Activated CD4-positive, alpha-beta memory T cell treated with anti-CD3 and anti-CD28 coated beads, Interleukin-2, amount 10 ng/mL, durations not matched to agents 7 days and 5 days (primary cell): ENCODE measurements around the gene PAPSS1. TPM values are rescaled to one million over a fixed set of nuclear protein-coding genes. Genes with fewer than 3 reads are reported as not detected.

Experiments
- CTCF ChIA-PET: fragments of 350-600 bp; sonication (Branson Sonifier 250); formaldehyde crosslinking; loops from one replicate; lab custom pipeline; 2021; ENCODE audit warnings: antibody characterized with exemption, inconsistent platforms; lab: Charles Lee
- POLR2A ChIA-PET: fragments of 350-600 bp; sonication (Branson Sonifier 250); formaldehyde crosslinking; loops from one replicate; lab custom pipeline; 2021; ENCODE audit warnings: antibody characterized with exemption; lab: Charles Lee
- DNase-seq: peaks from one replicate; pipeline ENCODE4 v3.0.0-alpha.2; 2020
- H3K27ac Mint-ChIP-seq: one replicate; pipeline ENCODE4 v1.8.0; 2021; ENCODE audit warnings: mild to moderate bottlenecking, mixed read lengths
- H3K27me3 Mint-ChIP-seq: one replicate; pipeline ENCODE4 v1.8.0; 2021; ENCODE audit warnings: mixed read lengths
- H3K36me3 Mint-ChIP-seq: one replicate; pipeline ENCODE4 v1.8.0; 2021; ENCODE audit warnings: low read depth, mixed read lengths
- H3K4me1 Mint-ChIP-seq: one replicate; pipeline ENCODE4 v1.8.0; 2021; ENCODE audit warnings: mixed read lengths
- H3K4me3 Mint-ChIP-seq: one replicate; pipeline ENCODE4 v1.8.0; 2021; ENCODE audit warnings: mild to moderate bottlenecking, mixed read lengths
- H3K9me3 Mint-ChIP-seq: one replicate; pipeline ENCODE4 v1.8.0; 2021; ENCODE audit warnings: mixed read lengths
- total RNA-seq, 2 experiments: library from RNA; stranded (reverse); gene quantifications; one replicate each; pipeline ENCODE4 v1.2.3, GENCODE V29; 2021

PAPSS1 gene
- 10 to 100 TPM; 28.1 to 28.6 TPM for total RNA-seq

DNA sequence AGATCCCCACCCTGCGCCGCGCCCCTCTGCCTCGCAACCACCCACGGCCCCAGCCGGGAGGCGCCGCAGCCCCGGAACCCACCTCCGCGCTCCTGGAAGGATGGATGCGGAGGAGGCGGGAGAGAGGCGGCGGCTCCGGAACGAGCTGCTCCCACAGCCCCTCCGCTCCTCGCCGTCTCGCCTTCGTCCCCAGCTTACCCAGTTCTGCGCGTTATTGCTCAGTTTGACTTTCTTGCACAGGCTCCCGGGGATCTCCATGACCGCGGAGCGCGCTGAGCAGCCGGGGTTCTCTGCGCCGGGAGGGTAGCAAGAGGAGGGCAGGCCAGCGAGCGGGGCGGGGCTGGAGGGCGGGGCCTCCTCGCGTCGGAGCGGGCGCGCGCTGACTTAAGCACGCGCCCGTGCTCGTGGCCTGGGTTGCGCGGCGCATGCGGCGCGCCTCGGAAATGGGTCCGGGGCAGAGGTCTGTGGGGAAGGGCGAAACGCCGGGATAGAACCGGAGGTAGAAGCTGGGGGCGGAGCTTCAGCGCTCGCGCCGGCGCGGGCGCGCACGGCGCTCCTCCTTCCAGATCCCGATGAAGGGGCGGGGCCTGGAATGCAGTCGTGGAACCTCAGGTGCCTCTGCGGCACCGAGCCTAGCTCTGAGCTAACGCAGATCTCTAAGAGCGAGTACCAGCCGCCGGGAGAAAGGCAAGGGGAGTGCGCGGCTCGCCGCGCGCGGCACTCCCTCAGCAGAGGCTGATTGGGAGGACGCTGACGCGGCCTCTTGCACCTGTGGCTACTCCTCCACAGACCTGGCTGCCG is at the start of gene PAPSS1:
Gene PAPSS1, minus strand, starts transcription at position 313 of the 801 bp plus-strand sequence. Its CDS starts 55 bp downstream, at position 258.
- Mint-ChIP-seq H3K27ac (peak within 1 kb of the TSS; percentile 84), H3K27me3 (no peaks in the 10 kb centered on the region), H3K4me1 (peaks cover 31% of the 10 kb centered on the region), H3K9me3 (peaks cover 3% of the 10 kb centered on the region), H3K4me3 (peak within 1 kb of the TSS; percentile 80), H3K36me3 (peaks cover 7% of the 10 kb centered on the region)
- ChIA-PET CTCF (interaction anchor here (0.9 to 2.2 kb wide), 9 partner anchors 10 to 299 kb away, joined by 3 to 9 read pairs (median 3); no protein-coding TSS in a partner anchor), POLR2A (interaction anchor here (0.8 to 1.3 kb wide), 5 partner anchors 10 to 901 kb away, joined by 3 to 6 read pairs (median 4); partner anchors contain the start of genes HADH and RPL34)
- DNase-seq: peak; percentile 93

DNA sequence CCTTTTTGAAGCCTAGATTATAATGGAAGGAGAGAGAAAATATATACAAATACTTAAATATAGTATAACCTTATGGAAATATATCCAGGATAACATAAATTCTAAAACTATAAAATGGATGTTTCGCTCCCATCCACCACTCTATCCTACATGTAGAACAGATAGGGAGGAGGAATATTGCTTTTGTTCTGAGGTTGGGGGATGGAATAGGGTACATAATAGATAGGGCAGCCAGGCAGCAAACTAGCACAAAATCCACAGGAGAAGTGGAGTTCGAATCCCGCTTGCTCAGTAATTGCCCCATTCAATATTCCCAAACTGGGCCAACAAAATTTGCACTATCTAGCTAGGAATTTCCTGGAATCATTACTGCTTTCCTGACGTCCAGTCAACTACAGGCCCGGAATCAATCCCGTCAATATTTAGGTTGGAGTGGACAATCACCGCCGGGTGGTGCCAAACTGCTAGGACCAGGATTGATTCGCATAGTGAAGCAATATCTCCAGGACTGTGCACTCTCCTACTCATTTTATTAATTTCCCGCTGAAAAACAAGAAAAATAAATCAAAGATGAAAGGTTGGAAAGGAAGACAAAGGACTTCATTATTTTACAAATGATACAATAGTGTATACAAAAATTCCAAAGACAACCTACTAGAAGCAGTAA is 40.4 kb upstream of the PAPSS1 start:
- Mint-ChIP-seq H3K27ac (no peak overlapping the region), H3K9me3 (no peaks in the 10 kb centered on the region), H3K27me3 (peaks cover 12% of the 10 kb centered on the region), H3K36me3 (no peaks in the 10 kb centered on the region), H3K4me3 (no peak overlapping the region), H3K4me1 (no peaks in the 10 kb centered on the region)
- ChIA-PET CTCF (interaction anchor here (1.3 kb wide), 1 partner anchor 151 kb away, joined by 3 read pairs; no protein-coding TSS in a partner anchor), POLR2A (no interaction called here)
- DNase-seq: no peak

GRCh38 chr4:107757864-107758476 is 37.9 kb upstream of the PAPSS1 start:
- CTCF ChIA-PET: interaction anchor here (0.5 to 2.8 kb wide), 12 partner anchors 11 to 1742 kb away, joined by 3 to 14 read pairs (median 4); partner anchors contain the start of gene PAPSS1
- Mint-ChIP-seq H3K4me1 (no peaks in the 10 kb centered on the region), H3K27me3 (peaks cover 7% of the 10 kb centered on the region), H3K4me3 (no peak overlapping the region), H3K36me3 (no peaks in the 10 kb centered on the region), H3K9me3 (no peaks in the 10 kb centered on the region), H3K27ac (no peak overlapping the region)
- DNase-seq: no peak
- POLR2A ChIA-PET: no interaction called here

- POLR2A ChIA-PET: no interaction called here
- CTCF ChIA-PET: interaction anchor here (2.2 to 2.8 kb wide), 2 partner anchors 153 to 156 kb away, joined by 12 to 14 read pairs; no protein-coding TSS in a partner anchor
- Mint-ChIP-seq H3K36me3 (no peaks in the 10 kb centered on the region), H3K27ac (no peak overlapping the region), H3K27me3 (peaks cover 7% of the 10 kb centered on the region), H3K9me3 (no peaks in the 10 kb centered on the region), H3K4me1 (no peaks in the 10 kb centered on the region), H3K4me3 (no peak overlapping the region)
- DNase-seq: no peak
Measured at GRCh38 chr4:107757283-107757682, 37.2 kb upstream of the PAPSS1 start.

DNA sequence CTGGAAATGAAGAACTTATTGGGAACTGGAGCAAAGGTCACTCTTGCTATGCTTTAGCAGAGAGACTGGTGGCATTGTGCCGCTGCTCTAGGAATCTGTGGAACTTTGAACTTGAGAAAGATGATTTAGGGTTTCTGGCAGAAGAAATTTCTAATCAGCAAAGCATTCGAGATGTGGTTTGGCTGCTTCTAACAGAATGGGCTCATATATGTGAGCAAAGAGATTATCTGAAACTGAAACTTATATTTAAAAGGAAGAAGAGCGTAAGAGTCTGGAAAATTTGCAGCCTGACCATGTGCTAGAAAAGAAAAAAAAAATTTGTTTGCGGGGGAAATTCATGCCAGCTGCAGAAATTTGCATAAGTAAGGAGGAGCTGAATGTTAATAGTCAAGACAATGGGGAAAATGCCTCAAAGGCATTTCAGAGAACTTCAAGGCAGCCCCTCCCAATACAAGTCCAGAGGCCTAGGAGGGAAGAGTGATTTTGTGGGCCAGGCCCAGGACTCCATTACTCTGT is 35.9 kb upstream of the PAPSS1 start:
- Mint-ChIP-seq H3K4me3 (no peak overlapping the region), H3K27ac (no peak overlapping the region), H3K9me3 (no peaks in the 10 kb centered on the region), H3K27me3 (peaks cover 12% of the 10 kb centered on the region), H3K4me1 (no peaks in the 10 kb centered on the region), H3K36me3 (no peaks in the 10 kb centered on the region)
- DNase-seq: no peak
- ChIA-PET CTCF (interaction anchor here (1.0 kb wide), 1 partner anchor 20 kb away, joined by 3 read pairs; no protein-coding TSS in a partner anchor), POLR2A (no interaction called here)

DNA sequence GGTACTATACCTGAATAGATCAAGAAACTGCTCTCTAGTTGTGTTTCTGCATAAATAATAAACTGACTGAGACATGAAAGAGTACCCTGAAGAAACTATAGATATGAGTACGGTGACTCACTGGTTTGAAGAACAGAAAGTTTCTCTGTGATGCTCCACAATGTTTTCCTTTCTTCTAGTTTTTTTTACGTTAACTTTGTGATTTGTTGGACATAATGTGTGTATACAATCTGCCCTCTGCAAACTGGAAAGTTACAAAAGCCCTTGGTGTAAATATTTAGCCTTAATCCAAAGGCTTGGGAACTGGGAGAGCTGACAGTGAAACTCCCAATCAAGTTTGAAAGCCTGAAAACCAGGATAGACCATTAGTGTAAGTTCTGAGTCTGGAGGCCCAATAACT is 31.6 kb upstream of the PAPSS1 start:
- Mint-ChIP-seq H3K36me3 (no peaks in the 10 kb centered on the region), H3K4me3 (no peak overlapping the region), H3K9me3 (no peaks in the 10 kb centered on the region), H3K4me1 (no peaks in the 10 kb centered on the region), H3K27ac (no peak overlapping the region), H3K27me3 (peaks cover 33% of the 10 kb centered on the region)
- ChIA-PET POLR2A (no interaction called here), CTCF (no interaction called here)
- no peak for DNase-seq

DNA sequence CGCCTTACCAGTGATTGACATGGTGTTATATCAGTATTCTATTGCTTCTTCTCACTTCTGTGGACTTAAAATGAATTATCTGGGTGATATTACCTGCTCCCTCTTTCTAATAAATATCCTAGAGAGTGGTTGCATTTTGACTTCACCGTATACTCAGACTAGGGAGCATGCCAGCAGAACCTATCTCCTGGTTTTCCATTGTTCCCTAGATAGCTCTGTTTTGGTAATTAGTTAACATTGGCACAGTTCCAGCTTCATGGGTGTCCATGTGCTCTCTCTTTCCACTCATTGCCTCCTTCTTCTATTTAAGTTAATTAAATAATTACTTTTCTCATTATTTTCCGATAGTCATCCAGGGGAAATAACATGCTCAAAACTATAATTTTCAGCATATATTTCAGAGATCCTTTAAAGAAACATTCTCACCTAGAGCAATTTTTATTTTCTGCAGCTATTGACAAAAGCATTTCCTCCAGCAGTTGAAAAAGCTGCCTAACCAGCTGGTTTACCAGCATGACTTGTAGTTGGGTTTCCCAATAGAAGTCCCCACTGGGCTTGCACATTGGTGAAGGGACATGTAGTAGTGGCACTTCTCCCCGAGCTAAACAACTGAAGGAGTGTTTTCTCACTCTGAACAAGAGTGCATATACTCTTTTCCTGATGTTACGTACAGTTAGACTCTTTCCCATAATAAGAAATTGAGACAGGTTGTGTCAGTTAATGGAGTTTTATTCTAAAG is 27.9 kb upstream of the PAPSS1 start:
- no peak for DNase-seq

DNA sequence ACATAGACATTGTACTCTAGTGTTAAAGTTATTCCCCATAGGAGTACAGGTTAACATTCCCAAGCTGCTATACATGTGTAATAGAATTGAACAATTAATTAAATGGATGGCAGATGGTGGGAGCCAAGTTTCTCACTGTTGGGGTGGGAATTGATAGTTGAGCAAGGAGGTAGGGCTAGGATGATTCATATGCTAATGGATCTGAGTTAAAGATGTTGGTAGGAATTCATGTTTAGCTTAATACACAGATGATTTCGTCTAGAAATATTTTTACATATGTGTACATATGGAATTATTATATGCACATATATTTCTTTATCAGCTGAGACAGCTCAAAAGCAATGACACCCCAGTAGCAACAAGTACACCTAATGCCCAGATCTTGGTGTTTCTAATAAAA is 26.1 kb upstream of the PAPSS1 start:
- Mint-ChIP-seq H3K4me1 (no peaks in the 10 kb centered on the region), H3K27me3 (peaks cover 25% of the 10 kb centered on the region), H3K36me3 (no peaks in the 10 kb centered on the region), H3K9me3 (peaks cover 2% of the 10 kb centered on the region), H3K4me3 (no peak overlapping the region), H3K27ac (no peak overlapping the region)
- CTCF ChIA-PET: interaction anchor here (2.9 kb wide), 1 partner anchor 10 kb away, joined by 15 read pairs; no protein-coding TSS in a partner anchor
- POLR2A ChIA-PET: no interaction called here
- DNase-seq: no peak

More for the DNA sequence above, 27.9 kb upstream of the PAPSS1 start:
- ChIA-PET CTCF (interaction anchor here (1.7 to 2.9 kb wide), 2 partner anchors 11 to 12 kb away, joined by 5 to 15 read pairs; no protein-coding TSS in a partner anchor), POLR2A (no interaction called here)
- Mint-ChIP-seq H3K4me1 (no peaks in the 10 kb centered on the region), H3K27me3 (peaks cover 34% of the 10 kb centered on the region), H3K9me3 (peaks cover 2% of the 10 kb centered on the region), H3K27ac (no peak overlapping the region), H3K4me3 (no peak overlapping the region), H3K36me3 (no peaks in the 10 kb centered on the region)

DNA sequence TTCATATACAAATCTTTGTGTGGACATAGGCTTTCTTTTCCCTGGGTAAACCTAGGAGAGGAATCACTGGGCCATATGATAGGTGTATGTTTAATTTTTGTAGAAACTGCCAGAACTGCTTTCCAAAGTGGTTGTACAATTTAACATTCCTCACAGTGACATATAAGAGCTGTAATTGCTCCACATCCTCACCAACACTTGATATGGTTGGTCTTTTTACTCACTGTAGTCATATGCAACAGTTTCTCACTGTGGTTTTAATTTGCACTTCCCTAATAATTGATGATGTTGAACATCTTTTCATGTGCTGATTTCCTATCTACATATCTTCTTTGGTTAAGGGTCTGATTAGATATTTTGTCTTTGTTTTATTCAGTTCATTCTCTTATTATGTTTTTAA is 24.5 kb upstream of the PAPSS1 start:
- Mint-ChIP-seq H3K27me3 (peaks cover 18% of the 10 kb centered on the region), H3K4me1 (no peaks in the 10 kb centered on the region), H3K27ac (no peak overlapping the region), H3K4me3 (no peak overlapping the region), H3K36me3 (no peaks in the 10 kb centered on the region), H3K9me3 (peaks cover 2% of the 10 kb centered on the region)
- DNase-seq: no peak
- POLR2A ChIA-PET: no interaction called here
- CTCF ChIA-PET: no interaction called here

- H3K36me3 Mint-ChIP-seq: no peaks in the 10 kb centered on the region
- no peak overlapping the region for H3K4me3 Mint-ChIP-seq
- H3K27ac Mint-ChIP-seq: no peak overlapping the region
- ChIA-PET POLR2A (no interaction called here), CTCF (no interaction called here)
- H3K4me1 Mint-ChIP-seq: no peaks in the 10 kb centered on the region
- no peak for DNase-seq
- H3K9me3 Mint-ChIP-seq: peaks cover 2% of the 10 kb centered on the region
- H3K27me3 Mint-ChIP-seq: peaks cover 12% of the 10 kb centered on the region
Measured at GRCh38 chr4:107743532-107743931, 23.5 kb upstream of the PAPSS1 start.

DNA sequence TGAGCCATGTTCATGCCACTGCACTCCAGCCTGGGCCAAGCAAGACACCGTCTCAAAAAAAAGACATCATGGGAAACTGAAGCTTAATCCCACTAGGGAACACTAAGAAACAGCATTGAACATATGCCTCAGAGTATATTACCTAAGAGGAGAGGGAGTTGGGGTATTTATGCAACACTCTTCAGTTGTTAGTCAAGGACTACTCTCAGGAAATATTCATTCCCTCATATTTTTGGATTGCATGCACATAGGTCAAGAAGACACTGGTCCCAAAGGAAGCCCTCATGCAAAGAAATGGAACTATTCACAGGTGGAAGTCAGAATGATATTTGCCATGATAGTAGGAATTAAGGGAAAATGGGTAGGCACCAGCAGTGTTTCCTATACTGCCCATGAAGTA is 22.8 kb upstream of the PAPSS1 start:
- Mint-ChIP-seq H3K4me3 (no peak overlapping the region), H3K4me1 (no peaks in the 10 kb centered on the region), H3K9me3 (peaks cover 2% of the 10 kb centered on the region), H3K36me3 (no peaks in the 10 kb centered on the region), H3K27me3 (peaks cover 8% of the 10 kb centered on the region), H3K27ac (no peak overlapping the region)
- no peak for DNase-seq
- ChIA-PET CTCF (no interaction called here), POLR2A (no interaction called here)

DNA sequence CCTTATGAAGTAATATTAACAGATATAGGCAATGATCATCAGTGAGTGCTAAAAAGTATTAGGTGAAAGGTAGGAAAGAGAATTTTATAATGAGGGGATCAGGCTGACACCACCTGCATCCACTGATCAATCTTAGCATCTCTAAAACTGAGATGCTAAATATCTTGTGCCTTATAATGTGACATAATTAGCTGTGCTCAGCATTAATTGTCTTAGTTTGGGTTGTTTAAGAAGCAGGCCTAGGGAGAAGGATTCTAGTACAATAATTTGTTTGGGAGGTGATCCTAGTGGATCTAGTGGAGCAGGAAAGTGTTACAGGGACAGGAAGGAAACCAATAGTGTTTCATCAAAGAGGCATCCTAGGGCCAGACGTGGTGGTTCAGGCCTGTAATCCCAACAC is 22.2 kb upstream of the PAPSS1 start:
- DNase-seq: no peak
- Mint-ChIP-seq H3K27me3 (peaks cover 8% of the 10 kb centered on the region), H3K27ac (no peak overlapping the region), H3K4me1 (no peaks in the 10 kb centered on the region), H3K9me3 (peaks cover 2% of the 10 kb centered on the region), H3K36me3 (no peaks in the 10 kb centered on the region), H3K4me3 (no peak overlapping the region)
- POLR2A ChIA-PET: no interaction called here
- CTCF ChIA-PET: no interaction called here
